Fibroblast of pulmonary artery (primary cell): ENCODE data around the gene TOM1L2.

Experiments
- DNase-seq: peaks from one replicate; pipeline ENCODE4 v3.0.0-alpha.2; 2010; ENCODE audit warnings: low read depth
- H3K4me3 ChIP-seq: replicated peaks from 2 replicates; pipeline ENCODE4 v1.5.1; 2011; ENCODE audit warnings: low read depth, mild to moderate bottlenecking, control low read depth, low read length, moderate library complexity
- TF ChIP-seq, protein P1 (sequence below): IDR thresholded peaks from 2 replicates; pipeline ENCODE4 v1.5.1; 2011; ENCODE audit warnings: mild to moderate bottlenecking, control low read depth, low read length, inconsistent platforms; ENCODE audit errors: missing control alignments

The TOM1L2 gene

GRCh38 chr17:17889922-17890321, 82.3 kb downstream of the TOM1L2 start:
- no peak for DNase-seq
- no peak overlapping the region for H3K4me3 ChIP-seq
- TF ChIP-seq, protein P1, sequence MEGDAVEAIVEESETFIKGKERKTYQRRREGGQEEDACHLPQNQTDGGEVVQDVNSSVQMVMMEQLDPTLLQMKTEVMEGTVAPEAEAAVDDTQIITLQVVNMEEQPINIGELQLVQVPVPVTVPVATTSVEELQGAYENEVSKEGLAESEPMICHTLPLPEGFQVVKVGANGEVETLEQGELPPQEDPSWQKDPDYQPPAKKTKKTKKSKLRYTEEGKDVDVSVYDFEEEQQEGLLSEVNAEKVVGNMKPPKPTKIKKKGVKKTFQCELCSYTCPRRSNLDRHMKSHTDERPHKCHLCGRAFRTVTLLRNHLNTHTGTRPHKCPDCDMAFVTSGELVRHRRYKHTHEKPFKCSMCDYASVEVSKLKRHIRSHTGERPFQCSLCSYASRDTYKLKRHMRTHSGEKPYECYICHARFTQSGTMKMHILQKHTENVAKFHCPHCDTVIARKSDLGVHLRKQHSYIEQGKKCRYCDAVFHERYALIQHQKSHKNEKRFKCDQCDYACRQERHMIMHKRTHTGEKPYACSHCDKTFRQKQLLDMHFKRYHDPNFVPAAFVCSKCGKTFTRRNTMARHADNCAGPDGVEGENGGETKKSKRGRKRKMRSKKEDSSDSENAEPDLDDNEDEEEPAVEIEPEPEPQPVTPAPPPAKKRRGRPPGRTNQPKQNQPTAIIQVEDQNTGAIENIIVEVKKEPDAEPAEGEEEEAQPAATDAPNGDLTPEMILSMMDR, result no peak

DNA sequence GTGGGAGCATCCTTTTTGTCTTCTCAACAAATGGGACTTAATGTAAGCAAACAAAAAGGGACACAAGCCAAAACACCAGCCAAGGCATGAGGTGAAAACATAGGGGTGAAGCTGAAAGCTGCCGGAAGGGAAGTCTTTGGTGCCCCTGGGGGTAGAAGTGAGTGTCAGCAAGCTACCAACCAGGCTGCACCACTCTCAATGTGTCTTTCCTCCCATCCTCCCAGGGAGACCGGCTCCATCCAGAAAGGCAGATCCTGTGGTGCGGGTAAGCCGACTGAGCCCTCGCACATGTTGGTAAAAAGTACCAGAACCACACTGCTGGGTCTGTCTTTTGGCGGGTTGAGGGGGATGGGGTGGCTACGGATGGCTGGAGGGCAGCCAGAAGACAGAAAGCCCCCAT, 83.4 kb downstream of the TOM1L2 start:
- no peak overlapping the region for H3K4me3 ChIP-seq
- TF ChIP-seq, protein P1, result no peak
- DNase-seq, result no peak

- H3K4me3 ChIP-seq, result no peak overlapping the region
- TF ChIP-seq, protein P1, result no peak
- DNase-seq, result no peak
These were observed 83.8 kb downstream of the TOM1L2 start for GRCh38 chr17:17888371-17888770.

DNA sequence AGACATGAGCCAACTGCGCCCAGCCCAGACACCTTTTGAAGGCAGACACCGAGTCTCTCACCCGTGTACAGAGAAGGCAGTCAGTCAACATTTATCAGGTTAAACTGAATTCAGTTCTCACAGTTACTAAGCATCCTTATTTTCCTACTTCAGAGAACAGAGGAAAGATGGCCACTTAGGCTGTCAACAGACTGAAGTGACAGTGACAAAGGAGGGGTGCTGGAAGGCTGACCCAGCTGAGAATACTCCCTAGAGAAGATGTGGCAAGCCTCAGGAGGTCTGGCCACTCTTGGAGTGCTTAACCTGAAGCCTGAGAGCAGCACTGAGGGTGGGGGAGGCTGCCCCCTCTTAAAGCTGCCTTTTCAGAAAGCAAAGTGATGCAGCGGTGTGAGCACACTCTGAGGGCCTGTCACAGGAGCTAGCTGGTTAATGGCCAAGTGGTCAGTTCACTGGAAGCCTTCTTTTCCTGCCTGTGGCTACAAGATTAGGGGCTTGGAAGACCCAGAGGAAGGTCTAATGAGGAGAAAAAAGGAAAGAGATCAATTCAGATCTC, 84.4 kb downstream of the TOM1L2 start:
- DNase-seq, result no peak
- no peak overlapping the region for H3K4me3 ChIP-seq
- TF ChIP-seq, protein P1, result no peak

DNA sequence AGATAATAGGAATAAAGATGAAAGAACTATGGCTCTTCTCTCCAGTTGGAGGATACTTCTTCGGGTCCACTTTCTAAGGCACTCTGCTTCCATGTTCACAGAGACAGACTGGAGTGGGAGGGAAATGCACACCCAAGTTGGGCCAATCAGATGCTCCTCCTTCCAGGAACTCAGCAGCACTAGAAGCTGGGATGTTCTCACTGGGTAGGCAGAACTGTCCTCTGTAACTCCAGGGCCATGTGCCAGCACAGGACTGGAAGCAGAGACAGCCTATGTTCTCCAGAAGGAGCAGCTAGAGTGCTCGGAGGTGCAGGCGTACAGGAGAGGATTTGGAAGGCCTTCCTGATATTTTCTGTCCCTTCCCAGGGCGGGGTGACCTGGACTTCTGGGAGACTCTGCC, 85.5 kb downstream of the TOM1L2 start:
- TF ChIP-seq, protein P1, result no peak
- H3K4me3 ChIP-seq, result no peak overlapping the region
- DNase-seq, result no peak

GRCh38 chr17:17886226-17886625, 86.0 kb downstream of the TOM1L2 start:
- H3K4me3 ChIP-seq, result no peak overlapping the region
- TF ChIP-seq, protein P1, result no peak
- DNase-seq, result no peak
